HG03025 (cell line): Measurements from ENCODE around the gene KREMEN2.
"Not testable (repeated sequence)": the region's sequence is repeated elsewhere in the genome, so short reads cannot be mapped to it uniquely, and the experiment has no call there.

Experiments used
- ATAC-seq: cut with Tn5 transposase; IDR thresholded peaks from one replicate; pipeline ENCODE4 v1.9.1; 2021; ENCODE audit warnings: mild to moderate bottlenecking, moderate library complexity; ENCODE audit not compliant: unreplicated experiment, low FRiP score

Gene KREMEN2

GRCh38 chr16:2938206-2938605 lies 25.9 kb upstream of the KREMEN2 start:
- no peak for ATAC-seq

- no peak for ATAC-seq
Measured at GRCh38 chr16:2939968-2940367, 24.1 kb upstream of the KREMEN2 start.

- ATAC-seq: no peak
Measured at GRCh38 chr16:2942045-2942444, 22.0 kb upstream of the KREMEN2 start.

- not testable (repeated sequence) for ATAC-seq
Measured at GRCh38 chr16:2943716-2944115, 20.4 kb upstream of the KREMEN2 start.

- no peak for ATAC-seq
Measured at GRCh38 chr16:2946649-2947048, 17.4 kb upstream of the KREMEN2 start.

GRCh38 chr16:2948807-2949704 lies 15.0 kb upstream of the KREMEN2 start:
- ATAC-seq: no peak

GRCh38 chr16:2949705-2950352 lies 14.2 kb upstream of the KREMEN2 start:
- no peak for ATAC-seq

- no peak for ATAC-seq
Measured at GRCh38 chr16:2950353-2950724, 13.7 kb upstream of the KREMEN2 start.

- ATAC-seq: no peak
Measured at GRCh38 chr16:2950773-2951172, 13.3 kb upstream of the KREMEN2 start.

GRCh38 chr16:2952679-2953078 lies 11.4 kb upstream of the KREMEN2 start:
- ATAC-seq: no peak

- no peak for ATAC-seq
Measured at GRCh38 chr16:2953706-2954627, 10.1 kb upstream of the KREMEN2 start.

- no peak for ATAC-seq
Measured at GRCh38 chr16:2954656-2955381, 9.3 kb upstream of the KREMEN2 start.

GRCh38 chr16:2955438-2955778 lies 8.7 kb upstream of the KREMEN2 start:
- ATAC-seq: no peak

- ATAC-seq: no peak
Measured at GRCh38 chr16:2955779-2956578, 8.1 kb upstream of the KREMEN2 start.

GRCh38 chr16:2956579-2956956 lies 7.5 kb upstream of the KREMEN2 start:
- no peak for ATAC-seq

- ATAC-seq: no peak
Measured at GRCh38 chr16:2959206-2959605, 4.9 kb upstream of the KREMEN2 start.

- no peak for ATAC-seq
Measured at GRCh38 chr16:2960183-2961010, 3.7 kb upstream of the KREMEN2 start.

- ATAC-seq: no peak
Measured at GRCh38 chr16:2962334-2963073, 1.6 kb upstream of the KREMEN2 start.
